ENCODE data around the gene PRR5L.

The PRR5L gene

GRCh38 chr11:36326524-36327419 is 30.7 kb downstream of the PRR5L start:
- no peak for DNase-seq (ENCODE audit: low spot score)

GRCh38 chr11:36328966-36329673 is 33.0 kb downstream of the PRR5L start:
- no peak for DNase-seq (ENCODE audit: low spot score)

- no peak for DNase-seq (ENCODE audit: low spot score)
Measured at GRCh38 chr11:36330411-36330810, 34.3 kb downstream of the PRR5L start.

- DNase-seq (ENCODE audit: low spot score): peak; percentile 7
Measured at GRCh38 chr11:36333468-36333867, 37.4 kb downstream of the PRR5L start.

- DNase-seq (ENCODE audit: low spot score): peak; percentile 16
Measured at GRCh38 chr11:36333897-36334296, 37.8 kb downstream of the PRR5L start.

- DNase-seq (ENCODE audit: low spot score): no peak
Measured at GRCh38 chr11:36339888-36340287, 43.8 kb downstream of the PRR5L start.

GRCh38 chr11:36340897-36341296 is 44.8 kb downstream of the PRR5L start:
- DNase-seq (ENCODE audit: low spot score): no peak

- DNase-seq (ENCODE audit: low spot score): no peak
Measured at GRCh38 chr11:36341915-36342314, 45.8 kb downstream of the PRR5L start.

- DNase-seq (ENCODE audit: low spot score): no peak
Measured at GRCh38 chr11:36342327-36342726, 46.2 kb downstream of the PRR5L start.

- DNase-seq (ENCODE audit: low spot score): no peak
Measured at GRCh38 chr11:36343436-36343835, 47.3 kb downstream of the PRR5L start.

- no peak for DNase-seq (ENCODE audit: low spot score)
Measured at GRCh38 chr11:36345084-36345511, 49.0 kb downstream of the PRR5L start.

GRCh38 chr11:36345535-36346141 is 49.5 kb downstream of the PRR5L start:
- DNase-seq (ENCODE audit: low spot score): no peak

GRCh38 chr11:36346562-36347383 is 50.7 kb downstream of the PRR5L start:
- no peak for DNase-seq (ENCODE audit: low spot score)

- no peak for DNase-seq (ENCODE audit: low spot score)
Measured at GRCh38 chr11:36347384-36347906, 51.4 kb downstream of the PRR5L start.

- DNase-seq (ENCODE audit: low spot score): no peak
Measured at GRCh38 chr11:36349351-36350136, 53.5 kb downstream of the PRR5L start.

GRCh38 chr11:36350137-36350513 is 54.0 kb downstream of the PRR5L start:
- no peak for DNase-seq (ENCODE audit: low spot score)

- no peak for DNase-seq (ENCODE audit: low spot score)
Measured at GRCh38 chr11:36352922-36353321, 56.8 kb downstream of the PRR5L start.

- peak; percentile 25 for DNase-seq (ENCODE audit: low spot score)
Measured at GRCh38 chr11:36354221-36355003, 58.3 kb downstream of the PRR5L start.

- DNase-seq (ENCODE audit: low spot score): no peak
Measured at GRCh38 chr11:36356201-36356600, 60.1 kb downstream of the PRR5L start.

- DNase-seq (ENCODE audit: low spot score): no peak
Measured at GRCh38 chr11:36357831-36358230, 61.7 kb downstream of the PRR5L start.
